Endothelial cell of umbilical vein (primary cell): ENCODE measurements around the gene TFAP2A. TPM values are rescaled to one million over a fixed set of nuclear protein-coding genes. Genes with fewer than 3 reads are reported as not detected.

Experiments used
- BruUV-seq: library from RNA; stranded (reverse); fragments of 400-500 nt; replicated peaks from 2 replicates; lab custom pipeline; 2021; lab: Mats Ljungman, UMichigan
- CTCF ChIA-PET: fragments of 300-600, 350-600 bp; sonication (Branson Sonifier 250); formaldehyde crosslinking; loops from one replicate; lab custom pipeline; 2021; ENCODE audit warnings: antibody characterized with exemption, inconsistent platforms; lab: Charles Lee
- POLR2A ChIA-PET: fragments of 300-600, 350-600 bp; sonication (Branson Sonifier 250); formaldehyde crosslinking; loops from one replicate; lab custom pipeline; 2021; ENCODE audit warnings: antibody characterized with exemption, inconsistent platforms; lab: Charles Lee
- DNase-seq: peaks from one replicate; pipeline ENCODE4 v3.0.0-alpha.2; 2011; ENCODE audit warnings: low read depth, low spot score
- FAIRE-seq: peaks from 2 replicates; lab custom pipeline; 2011; peaks lifted over from hg19 to GRCh38; lab: Jason Lieb, UNC
- H2AFZ ChIP-seq: 2 replicates; pipeline ENCODE4 v1.6.0; 2012; ENCODE audit warnings: low read depth, low read length, control low read depth, inconsistent platforms
- H3K27ac ChIP-seq: 2 replicates; pipeline ENCODE4 v1.5.1; 2011; ENCODE audit warnings: low read depth, mild to moderate bottlenecking, control low read depth, low read length, moderate library complexity; ENCODE audit not compliant: insufficient read depth
- H3K27me3 ChIP-seq, 2 experiments: 2 replicates each; pipeline versions ENCODE4 v1.6.0 to v1.6.1; 2011; ENCODE audit warnings: low read length in 2 of 2, mixed read lengths in 1 of 2; ENCODE audit not compliant: control insufficient read depth in 2 of 2, insufficient read depth in 2 of 2
- H3K36me3 ChIP-seq, 2 experiments: 2 replicates in 1 of 2; 3 replicates in 1 of 2; pipeline ENCODE4 v1.5.1; 2011; ENCODE audit warnings: low read length in 2 of 2, mild to moderate bottlenecking in 1 of 2, moderate library complexity in 1 of 2; ENCODE audit not compliant: control insufficient read depth in 2 of 2, insufficient read depth in 2 of 2; ENCODE audit errors: extremely low read depth in 1 of 2
- H3K4me1 ChIP-seq: 3 replicates; pipeline ENCODE4 v1.5.1; 2011; ENCODE audit warnings: mild to moderate bottlenecking, low read length; ENCODE audit not compliant: control insufficient read depth, insufficient read depth; ENCODE audit errors: extremely low read depth
- H3K4me2 ChIP-seq: 2 replicates; pipeline ENCODE4 v1.6.1; 2011; ENCODE audit warnings: low read length, control low read depth, mixed read lengths; ENCODE audit not compliant: insufficient read depth
- H3K4me3 ChIP-seq, 3 experiments: fragments of 200-600 bp in 1 of 3; sonication (generic), shearing (Covaris generic) in 1 of 3; replicated peaks in 1 of 3; 2 replicates each; pipeline ENCODE4 v1.5.1; 2011 to 2016; ENCODE audit warnings: control low read depth in 3 of 3, low read length in 3 of 3, mild to moderate bottlenecking in 2 of 3, inconsistent platforms in 1 of 3, low read depth in 1 of 3, moderate library complexity in 1 of 3; ENCODE audit not compliant: insufficient read depth in 1 of 3
- H3K79me2 ChIP-seq: 2 replicates; pipeline ENCODE4 v1.6.0; 2012; ENCODE audit warnings: low read length, inconsistent platforms; ENCODE audit not compliant: control insufficient read depth, insufficient read depth
- H3K9ac ChIP-seq: replicated peaks from 2 replicates; pipeline ENCODE3; 2011; ENCODE audit warnings: low read length, control low read depth; ENCODE audit not compliant: insufficient read depth; ENCODE audit errors: extremely low read depth
- H3K9me1 ChIP-seq: replicated peaks from 3 replicates; pipeline ENCODE4 v1.6.0; 2011; ENCODE audit warnings: mild to moderate bottlenecking, low read length; ENCODE audit not compliant: control insufficient read depth, insufficient read depth; ENCODE audit errors: extremely low read depth
- H3K9me3 ChIP-seq: replicated peaks from 2 replicates; pipeline ENCODE4 v1.5.1; 2012; ENCODE audit warnings: low read length, inconsistent platforms; ENCODE audit not compliant: control insufficient read depth, insufficient read depth
- H4K20me1 ChIP-seq: replicated peaks from 2 replicates; pipeline ENCODE3; 2011; ENCODE audit warnings: mild to moderate bottlenecking, low read length; ENCODE audit not compliant: control insufficient read depth, insufficient read depth; ENCODE audit errors: extremely low read depth
- EZH2 ChIP-seq: IDR thresholded peaks from 2 replicates; pipeline ENCODE4 v1.6.1; 2012; ENCODE audit warnings: borderline replicate concordance, low read depth, mild to moderate bottlenecking, moderate library complexity, low read length, inconsistent platforms; ENCODE audit not compliant: severe bottlenecking
- FOS ChIP-seq: IDR thresholded peaks from 2 replicates; pipeline ENCODE4 v1.6.1; 2011; ENCODE audit warnings: mild to moderate bottlenecking, low read length, moderate library complexity, borderline replicate concordance; ENCODE audit not compliant: insufficient read depth
- GATA2 ChIP-seq: IDR thresholded peaks from 2 replicates; pipeline ENCODE4 v1.7.0; 2011; ENCODE audit warnings: low read depth, mild to moderate bottlenecking, moderate library complexity, mixed read lengths, low read length; ENCODE audit not compliant: insufficient read length, insufficient read depth
- JUN ChIP-seq: IDR thresholded peaks from 2 replicates; pipeline ENCODE4 v1.6.1; 2011; ENCODE audit warnings: borderline replicate concordance, low read depth; ENCODE audit not compliant: insufficient read length, insufficient read depth
- MYC ChIP-seq: IDR thresholded peaks from one replicate; pipeline ENCODE4 v1.6.1; 2011; ENCODE audit warnings: mild to moderate bottlenecking, low read depth, low read length
- POLR2A ChIP-seq: IDR thresholded peaks from 2 replicates; pipeline ENCODE4 v1.6.1; 2012; ENCODE audit warnings: low read depth, mild to moderate bottlenecking, control low read depth, low read length
- POLR2AphosphoS5 ChIP-seq: IDR thresholded peaks from 2 replicates; pipeline ENCODE4 v1.6.1; 2012; ENCODE audit warnings: low read depth, mild to moderate bottlenecking, control low read depth, low read length, moderate library complexity; ENCODE audit not compliant: insufficient read depth
- dilution Hi-C: fragments of 300-500 bp; cut with MboI; formaldehyde crosslinking; loops from one replicate; pipeline ENCODE4 v1.15.0; 2019; ENCODE audit warnings: low sequenced_read_pairs; ENCODE audit not compliant: extremely low pct_ligation_motif_present
- intact Hi-C: fragments of 100-400 bp; cut with micrococcal nuclease; formaldehyde crosslinking; loops from one replicate; pipeline ENCODE4 v1.10.0; 2022
- polyA plus RNA-seq, 4 experiments: library from polyadenylated mRNA; depleted of rRNA in 3 of 4; stranded (reverse) in 3 of 4; unstranded in 1 of 4; fragments of >200 nt; gene quantifications; 2 replicates each; pipeline versions ENCODE4 v1.2.1 to v1.2.3, GENCODE V29; 2011 to 2012; ENCODE audit warnings: missing spikeins in 1 of 4
- total RNA-seq: library from RNA; stranded (reverse); gene quantifications from 2 replicates; pipeline ENCODE4 v1.2.3, GENCODE V29; 2021
- TF ChIP-seq, protein P1 (sequence below): IDR thresholded peaks from 2 replicates; pipeline ENCODE4 v1.6.1; 2011; ENCODE audit not compliant: insufficient read depth, insufficient read length
- TF ChIP-seq, protein P2 (sequence below), 2 donors: IDR thresholded peaks; 1 replicate in 1 of 2; 2 replicates in 1 of 2; pipeline ENCODE4 v1.5.1; 2011; ENCODE audit warnings: low read length in 2 of 2, mild to moderate bottlenecking in 2 of 2, moderate library complexity in 2 of 2, control low read depth in 1 of 2, inconsistent platforms in 1 of 2, low read depth in 1 of 2; ENCODE audit not compliant: insufficient read depth in 1 of 2; ENCODE audit errors: extremely low read depth in 1 of 2

The TFAP2A gene
- total and polyA plus RNA-seq, 2 donors (not counting 3 experiments of a cell fraction or from before 2014, with no cell fraction given): 0.06 TPM; not detected in 1

DNA sequence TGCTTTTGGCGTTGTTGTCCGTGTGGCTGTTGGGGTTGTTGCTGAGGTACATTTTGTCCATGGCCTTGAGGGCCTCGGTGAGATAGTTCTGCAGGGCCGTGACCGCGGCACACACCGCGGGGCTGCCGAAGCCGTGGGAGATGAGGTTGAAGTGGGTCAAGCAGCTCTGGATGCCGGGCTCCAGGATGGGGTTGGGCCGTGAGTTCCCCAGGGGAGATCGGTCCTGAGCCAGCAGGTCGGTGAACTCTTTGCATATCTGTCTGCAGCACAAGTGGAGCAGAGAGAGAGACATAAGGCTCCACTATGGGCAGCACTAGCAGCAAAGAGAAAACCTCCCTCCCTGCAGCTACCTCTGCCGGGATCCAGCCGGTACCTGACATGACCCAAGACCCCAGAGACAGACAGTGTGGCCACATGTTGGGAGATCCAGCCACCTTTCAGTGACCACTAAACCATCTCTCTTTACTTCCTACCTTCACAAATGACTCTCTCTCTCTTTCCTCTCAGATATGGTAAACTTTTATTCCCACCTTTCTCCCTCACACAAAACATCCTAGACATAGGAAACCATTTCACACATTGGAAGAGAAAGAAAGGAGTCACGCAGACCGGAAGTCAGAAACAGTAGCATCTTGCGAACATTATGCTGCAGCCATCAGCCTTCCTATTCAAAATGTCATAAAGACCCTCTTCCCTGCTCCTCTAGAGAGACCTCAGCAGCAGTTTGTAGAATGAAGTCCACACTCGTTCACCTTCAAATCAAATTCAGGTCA is 16.2 kb downstream of the TFAP2A start:
- no peak overlapping the region for H3K9ac ChIP-seq
- H3K27me3 ChIP-seq: peaks cover 54 to 87% of the 10 kb centered on the region in 2 experiments
- TF ChIP-seq GATA2: no peak
- no peak for TF ChIP-seq JUN
- TF ChIP-seq, protein P1, sequence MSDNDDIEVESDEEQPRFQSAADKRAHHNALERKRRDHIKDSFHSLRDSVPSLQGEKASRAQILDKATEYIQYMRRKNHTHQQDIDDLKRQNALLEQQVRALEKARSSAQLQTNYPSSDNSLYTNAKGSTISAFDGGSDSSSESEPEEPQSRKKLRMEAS: no peak
- no peak for TF ChIP-seq MYC
- TF ChIP-seq FOS: no peak
- no peak for TF ChIP-seq POLR2AphosphoS5
- TF ChIP-seq, protein P2, sequence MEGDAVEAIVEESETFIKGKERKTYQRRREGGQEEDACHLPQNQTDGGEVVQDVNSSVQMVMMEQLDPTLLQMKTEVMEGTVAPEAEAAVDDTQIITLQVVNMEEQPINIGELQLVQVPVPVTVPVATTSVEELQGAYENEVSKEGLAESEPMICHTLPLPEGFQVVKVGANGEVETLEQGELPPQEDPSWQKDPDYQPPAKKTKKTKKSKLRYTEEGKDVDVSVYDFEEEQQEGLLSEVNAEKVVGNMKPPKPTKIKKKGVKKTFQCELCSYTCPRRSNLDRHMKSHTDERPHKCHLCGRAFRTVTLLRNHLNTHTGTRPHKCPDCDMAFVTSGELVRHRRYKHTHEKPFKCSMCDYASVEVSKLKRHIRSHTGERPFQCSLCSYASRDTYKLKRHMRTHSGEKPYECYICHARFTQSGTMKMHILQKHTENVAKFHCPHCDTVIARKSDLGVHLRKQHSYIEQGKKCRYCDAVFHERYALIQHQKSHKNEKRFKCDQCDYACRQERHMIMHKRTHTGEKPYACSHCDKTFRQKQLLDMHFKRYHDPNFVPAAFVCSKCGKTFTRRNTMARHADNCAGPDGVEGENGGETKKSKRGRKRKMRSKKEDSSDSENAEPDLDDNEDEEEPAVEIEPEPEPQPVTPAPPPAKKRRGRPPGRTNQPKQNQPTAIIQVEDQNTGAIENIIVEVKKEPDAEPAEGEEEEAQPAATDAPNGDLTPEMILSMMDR (IDR thresholded peaks at IDR 0.05; ENCODE audit: extremely low read depth in 1 of 2, insufficient read depth in 1 of 2, low read depth in 1 of 2, low read length in 2 of 2): no peak
- TF ChIP-seq POLR2A: no peak
- no peak for TF ChIP-seq EZH2
- BruUV-seq: no TSS peak
- no peak overlapping the region for H3K4me3 ChIP-seq
- no peaks in the 10 kb centered on the region for H3K9me1 ChIP-seq
- no peaks in the 10 kb centered on the region for H3K9me3 ChIP-seq
- FAIRE-seq (no peak), DNase-seq (no peak)
- H3K27ac ChIP-seq: no peak overlapping the region
- POLR2A ChIA-PET: no interaction called here
- H3K4me1 ChIP-seq: peaks cover 2% of the 10 kb centered on the region
- dilution Hi-C loops (no loop called here), intact Hi-C loops (no loop called here)
- H3K79me2 ChIP-seq: no peaks in the 10 kb centered on the region
- no peak overlapping the region for H2AFZ ChIP-seq
- no peaks in the 10 kb centered on the region for H4K20me1 ChIP-seq
- no peak overlapping the region for H3K4me2 ChIP-seq
- CTCF ChIA-PET: interaction anchor here (0.6 kb wide), 1 partner anchor 569 kb away, joined by 3 read pairs; no protein-coding TSS in a partner anchor
- H3K36me3 ChIP-seq: no peaks in the 10 kb centered on the region
